SK-N-SH (cell line): Measurements from ENCODE around the gene ERC2. TPM values are rescaled to one million over a fixed set of nuclear protein-coding genes. Genes with fewer than 3 reads are reported as not detected.

Source experiments
- CTCF ChIA-PET: fragments of 300-600, 350-600 bp; formaldehyde crosslinking; extraction: SDS; loops from one replicate; lab custom pipeline; 2021; lab: Yijun Ruan, JAX
- POLR2A ChIA-PET: fragments of 350-600 bp; sonication (Branson Sonifier 250); formaldehyde crosslinking; extraction: SDS; loops from one replicate; lab custom pipeline; 2020; ENCODE audit warnings: antibody characterized with exemption, inconsistent platforms; lab: Yijun Ruan, JAX
- DNase-seq: peaks from one replicate; pipeline ENCODE4 v3.0.0; 2012
- H2AFZ ChIP-seq: fragments of 200-600 bp; sonication (generic); 2 replicates; pipeline ENCODE4 v1.8.1; 2016; ENCODE audit warnings: antibody characterized with exemption, mild to moderate bottlenecking, low read depth
- H3F3A ChIP-seq: fragments of 200-600 bp; sonication (generic); replicated peaks from 2 replicates; pipeline ENCODE3; 2016; ENCODE audit warnings: antibody characterized with exemption, mild to moderate bottlenecking; ENCODE audit not compliant: insufficient read depth
- H3K27ac ChIP-seq, 2 experiments: fragments of 200-500 bp in 1 of 2; fragments of 200-600 bp in 1 of 2; sonication (Bioruptor generic) in 1 of 2; sonication (generic), shearing (Covaris generic) in 1 of 2; 2 replicates each; pipeline versions ENCODE4 v1.5.1 to v1.6.1; 2014 to 2016; ENCODE audit warnings: low read depth in 2 of 2, inconsistent platforms in 1 of 2, low read length in 1 of 2, mild to moderate bottlenecking in 1 of 2, mixed read lengths in 1 of 2
- H3K27me3 ChIP-seq: fragments of 200-600 bp; sonication (generic), shearing (Covaris generic); 2 replicates; pipeline ENCODE4 v1.6.1; 2016; ENCODE audit warnings: mixed run types; ENCODE audit not compliant: insufficient read depth
- H3K36me3 ChIP-seq, 2 experiments: fragments of 200-500 bp in 1 of 2; fragments of 200-600 bp in 1 of 2; sonication (Bioruptor generic) in 1 of 2; sonication (generic) in 1 of 2; replicated peaks in 1 of 2; 2 replicates each; pipeline versions ENCODE3 to v1.5.1; 2014 to 2016; ENCODE audit warnings: low read length in 1 of 2, mild to moderate bottlenecking in 1 of 2; ENCODE audit not compliant: insufficient read depth in 2 of 2, control insufficient read depth in 1 of 2
- H3K4me1 ChIP-seq, 2 experiments: fragments of 200-500 bp in 1 of 2; fragments of 200-600 bp in 1 of 2; sonication (Bioruptor generic) in 1 of 2; sonication (generic), shearing (Covaris generic) in 1 of 2; 2 replicates each; pipeline versions ENCODE4 v1.5.1 to v1.6.1; 2014 to 2016; ENCODE audit warnings: low read depth in 1 of 2, low read length in 1 of 2, mixed run types in 1 of 2; ENCODE audit not compliant: insufficient read depth in 2 of 2, control insufficient read depth in 1 of 2
- H3K4me2 ChIP-seq: fragments of 200-600 bp; sonication (generic), shearing (Covaris generic); 2 replicates; pipeline ENCODE4 v1.6.1; 2017; ENCODE audit warnings: mixed run types
- H3K4me3 ChIP-seq, 2 experiments: fragments of 200-500 bp in 1 of 2; fragments of 200-600 bp in 1 of 2; sonication (Bioruptor generic) in 1 of 2; sonication (generic), shearing (Covaris generic) in 1 of 2; 2 replicates each; pipeline versions ENCODE4 v1.5.1 to v1.8.1; 2014 to 2016; ENCODE audit warnings: low read depth in 2 of 2, inconsistent platforms in 1 of 2, low read length in 1 of 2, mild to moderate bottlenecking in 1 of 2, mixed read lengths in 1 of 2, moderate library complexity in 1 of 2
- H3K79me2 ChIP-seq: fragments of 200-600 bp; sonication (generic); 2 replicates; pipeline ENCODE4 v1.8.1; 2017; ENCODE audit warnings: mild to moderate bottlenecking; ENCODE audit not compliant: insufficient read depth
- H3K9ac ChIP-seq: fragments of 200-600 bp; sonication (generic); 2 replicates; pipeline ENCODE4 v1.6.1; 2017; ENCODE audit warnings: mixed run types
- H3K9me2 ChIP-seq: fragments of 200-600 bp; sonication (generic); 2 replicates; pipeline ENCODE4 v1.6.1; 2017; ENCODE audit warnings: mixed run types
- H3K9me3 ChIP-seq: fragments of 200-600 bp; sonication (generic); 2 replicates; pipeline ENCODE4 v1.6.1; 2017; ENCODE audit warnings: mixed run types, mild to moderate bottlenecking, moderate library complexity
- H4K20me1 ChIP-seq: fragments of 200-600 bp; sonication (generic); 2 replicates; pipeline ENCODE4 v1.6.1; 2017; ENCODE audit warnings: mild to moderate bottlenecking, mixed run types; ENCODE audit not compliant: insufficient read depth
- ELF1 ChIP-seq: IDR thresholded peaks from 2 replicates; pipeline ENCODE4 v1.4.0; 2012
- FOXJ3 ChIP-seq: sonication (generic); formaldehyde crosslinking; IDR thresholded peaks from 2 replicates; pipeline ENCODE4 v1.5.1; 2020; ENCODE audit warnings: mild to moderate bottlenecking, missing genetic modification reagents
- GATA2 ChIP-seq: sonication (generic); formaldehyde crosslinking; IDR thresholded peaks from 2 replicates; pipeline ENCODE4 v1.5.0; 2020; ENCODE audit warnings: mild to moderate bottlenecking, missing genetic modification reagents
- MEF2A ChIP-seq: IDR thresholded peaks from 2 replicates; pipeline ENCODE4 v1.4.0; 2012; ENCODE audit warnings: low read depth, borderline replicate concordance
- NFIC ChIP-seq: IDR thresholded peaks from 2 replicates; pipeline ENCODE4 v1.4.0; 2012; ENCODE audit warnings: borderline replicate concordance
- POLR2AphosphoS5 ChIP-seq: IDR thresholded peaks from 2 replicates; pipeline ENCODE4 v1.6.1; 2012; ENCODE audit warnings: low read depth, low read length
- RAD21 ChIP-seq: IDR thresholded peaks from 2 replicates; pipeline ENCODE4 v1.6.1; 2012; ENCODE audit warnings: mild to moderate bottlenecking, low read length
- RXRA ChIP-seq: IDR thresholded peaks from 2 replicates; pipeline ENCODE4 v1.4.0; 2012; ENCODE audit warnings: low read depth, mild to moderate bottlenecking, borderline replicate concordance
- SMC3 ChIP-seq: IDR thresholded peaks from 2 replicates; pipeline ENCODE4 v1.6.1; 2012; ENCODE audit warnings: low read depth, low read length, improper control_type of control experiment
- TEAD4 ChIP-seq: IDR thresholded peaks from 2 replicates; pipeline ENCODE4 v1.4.0; 2012; ENCODE audit warnings: mild to moderate bottlenecking, borderline replicate concordance; ENCODE audit not compliant: insufficient read depth
- YY1 ChIP-seq: IDR thresholded peaks from 2 replicates; pipeline ENCODE4 v1.4.0; 2012; ENCODE audit warnings: low read depth, mild to moderate bottlenecking
- WGBS: methylation state at CpG from one replicate; pipeline ENCODE4 v1.1.6; 2017; ENCODE audit warnings: low lambda C conversion rate; 5-methylcytosine and 5-hydroxymethylcytosine counted together
- polyA plus RNA-seq, 3 experiments: library from polyadenylated mRNA; depleted of rRNA; stranded (reverse); fragments of >200 nt; gene quantifications; 2 replicates each; pipeline ENCODE4 v1.2.3, GENCODE V29; 2012
- TF ChIP-seq, protein P1 (sequence below): IDR thresholded peaks from 2 replicates; pipeline ENCODE4 v1.4.0; 2012; ENCODE audit warnings: low read depth
- TF ChIP-seq, protein P2 (sequence below): IDR thresholded peaks from 2 replicates; pipeline ENCODE4 v1.4.0; 2012; ENCODE audit warnings: low read depth, borderline replicate concordance

Gene ERC2
- polyA plus RNA-seq, 1 of the 3 experiments (the other 2 are of a cell fraction), result 1.6 TPM

DNA sequence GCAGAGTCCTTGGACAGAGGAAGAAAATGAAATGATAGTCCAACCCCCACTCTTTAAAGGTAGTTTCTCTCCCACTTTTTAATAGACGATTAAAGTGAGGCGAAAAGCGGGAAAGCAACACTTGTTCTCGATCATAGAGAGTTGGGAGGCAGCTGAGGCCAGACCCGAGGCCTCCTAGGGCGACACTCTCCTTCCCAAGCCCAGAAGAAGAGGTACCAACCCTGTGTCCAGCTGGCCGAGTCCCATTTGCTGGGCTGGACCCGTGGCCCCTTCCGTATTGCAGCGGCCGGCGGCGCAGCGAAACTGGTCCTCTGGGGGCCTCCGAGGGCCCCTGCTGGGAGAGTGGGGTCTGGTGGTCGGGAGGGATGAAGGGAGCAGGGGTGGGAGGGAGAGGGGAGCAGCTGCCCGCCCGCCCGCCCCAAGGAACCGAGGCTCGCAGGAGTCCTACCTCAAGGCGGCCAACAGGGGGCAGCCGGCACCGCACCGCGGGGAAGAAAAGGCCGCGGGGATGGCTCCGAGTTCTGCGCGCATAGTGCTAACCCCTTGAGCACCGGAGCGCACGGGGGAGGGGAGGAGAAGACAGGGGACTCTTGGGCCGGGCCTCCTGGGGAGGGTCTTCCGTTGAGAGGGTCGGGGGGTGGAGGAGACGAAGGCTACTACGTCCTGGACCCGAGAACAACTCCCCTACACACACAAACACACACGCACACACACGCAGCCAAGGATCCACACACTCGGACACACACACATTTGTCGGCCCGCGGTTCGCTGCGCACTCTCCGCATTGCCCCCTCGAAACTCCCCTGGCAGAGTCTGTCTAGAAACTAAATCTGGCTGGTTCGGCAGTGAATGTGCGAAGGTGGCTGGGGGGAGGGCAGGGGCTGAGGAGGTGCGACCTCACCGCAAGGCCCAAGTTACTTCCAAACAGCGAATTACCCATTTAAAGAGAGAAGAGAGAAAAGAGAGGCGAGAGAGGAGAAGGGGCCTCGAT lies 983.2 kb downstream of the ERC2 start (continued):
- TF ChIP-seq POLR2AphosphoS5, result no peak
- TF ChIP-seq MEF2A, result no peak
- TF ChIP-seq RAD21, result peak; percentile 71
- TF ChIP-seq FOXJ3 (CRISPR knock-in tag), result no peak
- TF ChIP-seq TEAD4, result no peak
- TF ChIP-seq, protein P1, sequence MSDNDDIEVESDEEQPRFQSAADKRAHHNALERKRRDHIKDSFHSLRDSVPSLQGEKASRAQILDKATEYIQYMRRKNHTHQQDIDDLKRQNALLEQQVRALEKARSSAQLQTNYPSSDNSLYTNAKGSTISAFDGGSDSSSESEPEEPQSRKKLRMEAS, result 0 out of 2 replicates have a peak, but pooled peaks have one; percentile 28
- TF ChIP-seq ELF1, result no peak
- TF ChIP-seq RXRA, result no peak
- TF ChIP-seq SMC3, result peak; percentile 59
- TF ChIP-seq, protein P2, sequence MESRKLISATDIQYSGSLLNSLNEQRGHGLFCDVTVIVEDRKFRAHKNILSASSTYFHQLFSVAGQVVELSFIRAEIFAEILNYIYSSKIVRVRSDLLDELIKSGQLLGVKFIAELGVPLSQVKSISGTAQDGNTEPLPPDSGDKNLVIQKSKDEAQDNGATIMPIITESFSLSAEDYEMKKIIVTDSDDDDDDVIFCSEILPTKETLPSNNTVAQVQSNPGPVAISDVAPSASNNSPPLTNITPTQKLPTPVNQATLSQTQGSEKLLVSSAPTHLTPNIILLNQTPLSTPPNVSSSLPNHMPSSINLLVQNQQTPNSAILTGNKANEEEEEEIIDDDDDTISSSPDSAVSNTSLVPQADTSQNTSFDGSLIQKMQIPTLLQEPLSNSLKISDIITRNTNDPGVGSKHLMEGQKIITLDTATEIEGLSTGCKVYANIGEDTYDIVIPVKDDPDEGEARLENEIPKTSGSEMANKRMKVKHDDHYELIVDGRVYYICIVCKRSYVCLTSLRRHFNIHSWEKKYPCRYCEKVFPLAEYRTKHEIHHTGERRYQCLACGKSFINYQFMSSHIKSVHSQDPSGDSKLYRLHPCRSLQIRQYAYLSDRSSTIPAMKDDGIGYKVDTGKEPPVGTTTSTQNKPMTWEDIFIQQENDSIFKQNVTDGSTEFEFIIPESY, result no peak
- TF ChIP-seq NFIC, result no peak
- TF ChIP-seq, all 33 proteins: peak for 6

DNA sequence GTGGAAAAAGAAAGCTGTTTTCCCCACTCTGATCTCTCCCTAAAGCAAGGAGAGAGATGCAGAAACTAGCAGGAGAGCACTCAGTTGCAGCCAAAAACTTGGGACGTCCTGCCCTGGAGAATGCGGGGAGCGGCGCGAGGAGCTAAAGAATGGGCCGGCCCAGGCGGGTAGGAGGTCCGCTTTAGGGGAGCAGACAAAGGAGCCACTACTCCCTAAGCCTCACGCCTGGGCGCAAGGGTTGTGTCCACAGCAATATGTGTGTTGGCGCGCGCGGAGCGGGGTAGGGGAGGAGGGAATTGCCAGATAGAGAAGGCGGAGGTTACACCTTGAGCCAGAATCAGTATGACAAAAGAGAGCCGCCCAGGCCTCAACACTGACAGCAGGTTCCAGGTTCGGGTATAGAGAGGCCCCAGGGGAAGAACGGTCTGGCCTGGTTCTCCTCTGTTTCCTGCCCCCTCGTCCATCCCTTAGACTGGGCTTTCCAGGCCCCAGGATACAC lies 984.0 kb downstream of the ERC2 start:
- no peak for TF ChIP-seq GATA2 (CRISPR knock-in tag)
- TF ChIP-seq YY1, result no peak
- TF ChIP-seq FOXJ3 (CRISPR knock-in tag), result no peak
- H3K27ac ChIP-seq, result peak overlapping the region in 1 of 2 experiments; percentile 88; a peak in 2 of 4 replicates
- no peaks in the 10 kb centered on the region for H4K20me1 ChIP-seq
- no peak overlapping the region for H2AFZ ChIP-seq
- DNase-seq, result no peak
- peaks cover 4% of the 10 kb centered on the region for H3F3A ChIP-seq
- peaks cover 0 to 29% of the 10 kb centered on the region in 2 experiments; a peak in 2 of 4 replicates for H3K4me1 ChIP-seq
- WGBS, result 90% methylated on average over 18 of the region's 20 CpGs
- H3K79me2 ChIP-seq, result peaks cover 87% of the 10 kb centered on the region
- peaks cover 6 to 8% of the 10 kb centered on the region in 2 experiments for H3K36me3 ChIP-seq
- H3K9ac ChIP-seq, result peak overlapping the region; percentile 96
- no peaks in the 10 kb centered on the region for H3K9me3 ChIP-seq
- ChIA-PET CTCF (interaction anchor here (0.7 to 4.1 kb wide), 8 partner anchors 8 to 767 kb away, joined by 3 to 24 read pairs (median 4); no protein-coding TSS in a partner anchor), POLR2A (no interaction called here)
- no peaks in the 10 kb centered on the region for H3K27me3 ChIP-seq
- H3K4me2 ChIP-seq, result peak overlapping the region; percentile 98
- H3K4me3 ChIP-seq, result peak overlapping the region; percentile 78 to 83; a peak in 3 of 4 replicates
- no peaks in the 10 kb centered on the region for H3K9me2 ChIP-seq
